Heart left ventricle (tissue), 16 donors: ENCODE measurements around the gene SLCO6A1. TPM values are rescaled to one million over a fixed set of nuclear protein-coding genes. Genes with fewer than 3 reads are reported as not detected.

Experiments
- ATAC-seq, 4 donors: fragments of 200-7000 bp; cut with Tn5 transposase; one replicate each; pipeline ENCODE4 v1.9.1; 2020 to 2022; ENCODE audit warnings: moderate library complexity in 4 of 4, mild to moderate bottlenecking in 3 of 4, moderate number of reproducible peaks in 1 of 4
- DNase-seq, 5 donors: peaks; one replicate each; pipeline ENCODE4 v3.0.0-alpha.2; 2020
- H3K27ac ChIP-seq, 12 donors: fragments of 200-600 bp; sonication (generic) in 4 of 12; one replicate each; pipeline versions ENCODE4 v1.5.0 to v1.8.0; 2016 to 2022; ENCODE audit warnings: mild to moderate bottlenecking in 2 of 12
- H3K27me3 ChIP-seq, 9 donors: fragments of 200-600 bp; sonication (generic) in 2 of 9; one replicate each; pipeline versions ENCODE4 v1.5.1 to v1.8.0; 2016 to 2022; ENCODE audit warnings: mild to moderate bottlenecking in 3 of 9
- H3K36me3 ChIP-seq, 9 donors: fragments of 200-600 bp; sonication (generic) in 2 of 9; one replicate each; pipeline versions ENCODE4 v1.5.0 to v1.8.0; 2018 to 2022; ENCODE audit warnings: mild to moderate bottlenecking in 2 of 9
- H3K4me1 ChIP-seq, 12 donors: fragments of 200-600 bp; sonication (generic) in 4 of 12; one replicate each; pipeline versions ENCODE4 v1.5.0 to v1.8.0; 2016 to 2022; ENCODE audit warnings: mild to moderate bottlenecking in 3 of 12
- H3K4me3 ChIP-seq, 12 donors: fragments of 200-600 bp; sonication (generic) in 4 of 12; one replicate each; pipeline versions ENCODE4 v1.5.0 to v1.8.0; 2017 to 2022; ENCODE audit warnings: mild to moderate bottlenecking in 9 of 12, moderate library complexity in 4 of 12
- H3K9me3 ChIP-seq, 12 donors: fragments of 200-600 bp; sonication (generic) in 4 of 12; one replicate each; pipeline versions ENCODE4 v1.5.0 to v1.8.0; 2016 to 2022; ENCODE audit warnings: mild to moderate bottlenecking in 1 of 12
- CTCF ChIP-seq, 12 donors: fragments of 200-600 bp; sonication (generic) in 4 of 12; IDR thresholded peaks; one replicate each; pipeline versions ENCODE4 v1.5.0 to v1.8.0; 2018 to 2022; ENCODE audit warnings: antibody characterized with exemption in 12 of 12, mild to moderate bottlenecking in 5 of 12
- POLR2A ChIP-seq, 2 donors: fragments of 450-650 bp; IDR thresholded peaks; one replicate each; pipeline ENCODE4 v1.6.1; 2017; ENCODE audit warnings: antibody characterized with exemption in 2 of 2, mild to moderate bottlenecking in 2 of 2, moderate library complexity in 2 of 2
- WGBS, 4 donors: extraction: QIAGEN DNeasy Blood & Tissue Kit in 2 of 4; methylation state at CpG; one replicate each; pipeline versions ENCODE4 v1.1.5 to v1.1.7; 2013 to 2018; 5-methylcytosine and 5-hydroxymethylcytosine counted together
- intact Hi-C, 10 donors: fragments of 100-400 bp; cut with DNase I; formaldehyde crosslinking; loops; one replicate each; pipeline versions ENCODE4 v1.11.1 to v1.14.2; 2022
- polyA plus RNA-seq, 2 donors: library from polyadenylated mRNA; stranded (reverse); fragments of 200-250 nt; gene quantifications; one replicate each; pipeline ENCODE4 v1.2.3, GENCODE V29; 2013
- total RNA-seq, 9 donors: library from RNA; depleted of rRNA in 2 of 9; stranded (reverse); fragments of >200 nt in 2 of 9; fragmentation: NEBNext Ultra II Directional in 3 of 9; extraction: Animal tissue kit (Norgen Biotek cat#: 25700) in 3 of 9; gene quantifications; one replicate each; pipeline versions ENCODE4 v1.1.0 to v1.2.4, GENCODE V29; 2016 to 2023
- donor health status: ischemic (EF 13 %, LVEDD 7.1; RV severe dilation, severe dysfunction).
- donor health status: healthy with polysubstance abuse.
- donor health status: DM: no; HTN: yes; CAD: no.
- donor health status: DM: no; HTN: no; CAD: no.
- donor health status: ischemic (EF 25% LVEDD 6.9; RV normal size, moderate dysfunction).
- donor health status: ischemic (EF 25% LVEDD 5.7; RV mildly dilated, moderate dysfunction).
- donor health status: healthy.
- donor health status: DM: yes; HTN: yes; CAD: no.
- donor health status: ischemic (EF 35%, LVEDD 5.7; RV mildly dilated, moderate dysfunction).
- donor health status: nonischemic (EF 11% LVEDD 7.7; RV severe dilation, severe dysfunction).
- donor health status: DM: yes; HTN: yes; CAD: no.
- donor health status: PGD.
- donor health status: ischemic (EF 29% LVEDD 5.4; RV normal size, mild dysfunction).
- donor health status: nonischemic (EF 23%, LVEDD 6.1; RV moderate dilation, normal function).

SLCO6A1 gene
- total and polyA plus RNA-seq, 11 donors = not detected

- no peak overlapping the region for H3K27ac ChIP-seq
- 79 to 89% (median 82%) methylated on average over 5 of the region's 5 CpGs for WGBS, 4 donors
- H3K4me1 ChIP-seq = no peaks in the 10 kb centered on the region
- H3K4me3 ChIP-seq = no peak overlapping the region
- H3K9me3 ChIP-seq = peaks cover 0 to 14% (median 0%) of the 10 kb centered on the region in 12 donors
- H3K36me3 ChIP-seq = no peaks in the 10 kb centered on the region
- DNase-seq (no peak), ATAC-seq (no peak)
- intact Hi-C loops = no loop called here
- no peaks in the 10 kb centered on the region for H3K27me3 ChIP-seq
- TF ChIP-seq CTCF (IDR thresholded peaks at IDR 0.05) = no peak
- no peak for TF ChIP-seq POLR2A (IDR thresholded peaks at IDR 0.05)
These were observed 48.3 kb downstream of the SLCO6A1 start for GRCh38 chr5:102450313-102450990.

- H3K4me1 ChIP-seq = no peaks in the 10 kb centered on the region
- intact Hi-C loops = no loop called here
- no peak overlapping the region for H3K4me3 ChIP-seq
- TF ChIP-seq POLR2A (IDR thresholded peaks at IDR 0.05) (no peak), CTCF (IDR thresholded peaks at IDR 0.05) (no peak)
- no peak for DNase-seq
- H3K36me3 ChIP-seq = no peaks in the 10 kb centered on the region
- no peak overlapping the region for H3K27ac ChIP-seq
- H3K9me3 ChIP-seq = peaks cover 0 to 26% (median 2%) of the 10 kb centered on the region in 12 donors
- no peak for ATAC-seq
- H3K27me3 ChIP-seq = no peaks in the 10 kb centered on the region
- WGBS, 4 donors = 25 to 43% (median 38%) methylated on average over 2 of the region's 2 CpGs
These were observed 65.3 kb downstream of the SLCO6A1 start for GRCh38 chr5:102433473-102433872.

DNA sequence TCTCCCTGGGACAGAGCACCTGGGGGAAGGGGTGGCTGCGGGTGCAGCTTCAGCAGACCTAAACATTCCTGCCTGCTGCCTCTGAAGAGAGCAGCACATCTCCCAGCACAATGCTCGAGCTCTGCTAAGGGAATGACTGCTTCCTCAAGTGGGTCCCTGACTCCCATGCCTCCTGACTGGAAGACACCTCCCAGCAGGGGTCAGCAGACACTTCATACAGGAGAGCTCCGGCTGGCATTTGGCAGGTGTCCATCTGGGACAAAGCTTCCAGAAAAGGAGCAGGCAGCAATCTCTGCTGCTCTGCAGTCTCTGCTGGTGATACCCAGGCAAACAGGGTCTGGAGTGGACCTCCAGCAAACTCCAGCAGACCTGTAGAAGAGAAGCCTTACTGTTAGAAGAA lies 77.2 kb downstream of the SLCO6A1 start:
- H3K36me3 ChIP-seq = no peaks in the 10 kb centered on the region
- ATAC-seq = no peak
- intact Hi-C loops = no loop called here
- no peak overlapping the region for H3K4me3 ChIP-seq
- H3K4me1 ChIP-seq = no peaks in the 10 kb centered on the region
- TF ChIP-seq CTCF (IDR thresholded peaks at IDR 0.05) = peak in 1 of 12 donors; percentile 12
- TF ChIP-seq POLR2A (IDR thresholded peaks at IDR 0.05) = no peak
- no peak overlapping the region for H3K27ac ChIP-seq
- H3K9me3 ChIP-seq = peaks cover 0 to 20% (median 0%) of the 10 kb centered on the region in 12 donors
- peak in 1 of 5 donors; percentile 27 for DNase-seq
- no peaks in the 10 kb centered on the region for H3K27me3 ChIP-seq
- 48 to 63% (median 59%) methylated on average over 2 to 3 of the region's 3 CpGs for WGBS, 4 donors

- Histone ChIP-seq H3K4me1 (no peaks in the 10 kb centered on the region), H3K27ac (no peak overlapping the region), H3K9me3 (peaks cover 0 to 6% (median 0%) of the 10 kb centered on the region in 12 donors), H3K36me3 (no peaks in the 10 kb centered on the region), H3K27me3 (no peaks in the 10 kb centered on the region), H3K4me3 (no peak overlapping the region)
- 73 to 79% (median 75%) methylated on average over 1 of the region's 1 CpG for WGBS, 4 donors
- intact Hi-C loops = no loop called here
- ATAC-seq (no peak), DNase-seq (no peak)
- TF ChIP-seq POLR2A (IDR thresholded peaks at IDR 0.05) = no peak
These were observed 80.3 kb downstream of the SLCO6A1 start for GRCh38 chr5:102418531-102418930.

DNA sequence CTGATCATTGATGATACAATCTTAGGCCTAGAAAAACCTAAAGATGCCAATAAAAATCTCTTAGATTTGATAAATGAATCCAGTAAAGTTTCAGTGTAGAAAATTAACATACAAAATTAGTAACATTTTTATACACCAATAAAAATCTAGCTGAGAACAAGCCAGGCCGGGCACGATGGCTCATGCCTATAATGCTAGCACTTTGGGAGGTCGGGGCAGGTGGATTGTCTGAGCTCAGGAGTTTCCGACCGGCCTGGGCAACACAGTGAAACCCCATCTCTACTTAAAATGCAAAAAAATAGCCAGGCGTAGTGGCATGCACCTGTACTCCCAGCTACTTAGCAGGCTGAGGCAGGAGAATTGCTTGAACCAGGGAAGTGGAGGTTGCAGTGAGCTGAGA lies 84.4 kb downstream of the SLCO6A1 start:
- Histone ChIP-seq H3K27me3 (no peaks in the 10 kb centered on the region), H3K9me3 (no peaks in the 10 kb centered on the region), H3K4me3 (no peak overlapping the region), H3K36me3 (no peaks in the 10 kb centered on the region), H3K27ac (no peak overlapping the region), H3K4me1 (no peaks in the 10 kb centered on the region)
- TF ChIP-seq CTCF (IDR thresholded peaks at IDR 0.05) (no peak), POLR2A (IDR thresholded peaks at IDR 0.05) (no peak)
- DNase-seq (no peak), ATAC-seq (no peak)
- intact Hi-C loops = no loop called here
- WGBS, 4 donors = 83 to 92% (median 88%) methylated on average over 6 of the region's 6 CpGs
